Inflammatory macrophage (primary cell): ENCODE measurements around the gene KRTAP5-1.

ENCODE experiments used
- DNase-seq, 2 donors: peaks; one replicate each; pipeline ENCODE4 v3.0.0-alpha.2; 2020 to 2022

KRTAP5-1 gene

GRCh38 chr11:1559111-1559951 is 25.8 kb downstream of the KRTAP5-1 start:
- peak in 1 of 2 donors; percentile 19 for DNase-seq

GRCh38 chr11:1558775-1559110 is 26.3 kb downstream of the KRTAP5-1 start:
- no peak for DNase-seq

- DNase-seq, result no peak
Measured at GRCh38 chr11:1557904-1558774, 26.9 kb downstream of the KRTAP5-1 start.

DNA sequence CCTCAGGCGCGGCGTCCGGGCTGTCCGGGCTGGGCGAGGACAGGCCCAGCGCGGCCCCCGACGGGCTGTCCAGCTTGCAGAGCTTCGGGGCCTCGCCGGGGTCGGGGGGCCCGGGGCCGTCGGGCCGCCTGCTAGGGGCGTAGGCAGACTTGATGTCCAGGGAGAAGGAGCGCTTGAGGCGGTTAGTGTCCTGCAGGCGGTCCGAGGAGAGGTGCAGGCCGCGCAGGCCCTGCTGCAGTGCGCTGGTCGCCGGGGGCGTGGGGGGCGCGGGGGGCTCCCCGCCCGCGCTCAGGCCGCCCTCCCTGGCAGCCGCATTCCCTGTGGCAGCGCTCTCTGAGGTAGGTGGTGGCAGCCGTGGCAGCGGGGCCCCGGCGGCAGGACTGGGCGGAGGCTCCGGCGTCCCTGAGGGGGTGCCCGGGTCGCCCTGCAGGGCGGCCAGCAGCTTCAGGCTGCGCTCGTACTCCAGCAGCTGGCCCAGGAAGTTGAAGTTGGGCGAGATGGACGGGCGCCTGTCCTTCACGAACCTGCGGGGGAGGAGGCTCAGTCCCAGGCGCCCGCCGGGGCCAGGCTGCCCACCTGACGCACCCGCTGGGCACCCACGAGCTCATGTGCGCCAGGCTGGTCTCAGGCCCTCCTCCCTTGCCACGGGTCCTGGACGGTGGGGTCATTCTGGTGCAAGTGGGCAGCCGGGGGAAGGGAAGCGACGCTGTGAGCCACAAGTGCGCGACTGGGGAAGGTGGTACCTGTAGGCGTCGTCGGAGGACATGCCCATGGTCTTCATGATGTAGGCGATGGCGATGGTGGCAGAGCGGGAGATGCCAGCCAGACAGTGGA is 27.8 kb downstream of the KRTAP5-1 start:
- no peak for DNase-seq

- no peak for DNase-seq
Measured at GRCh38 chr11:1556278-1556902, 28.7 kb downstream of the KRTAP5-1 start.

DNA sequence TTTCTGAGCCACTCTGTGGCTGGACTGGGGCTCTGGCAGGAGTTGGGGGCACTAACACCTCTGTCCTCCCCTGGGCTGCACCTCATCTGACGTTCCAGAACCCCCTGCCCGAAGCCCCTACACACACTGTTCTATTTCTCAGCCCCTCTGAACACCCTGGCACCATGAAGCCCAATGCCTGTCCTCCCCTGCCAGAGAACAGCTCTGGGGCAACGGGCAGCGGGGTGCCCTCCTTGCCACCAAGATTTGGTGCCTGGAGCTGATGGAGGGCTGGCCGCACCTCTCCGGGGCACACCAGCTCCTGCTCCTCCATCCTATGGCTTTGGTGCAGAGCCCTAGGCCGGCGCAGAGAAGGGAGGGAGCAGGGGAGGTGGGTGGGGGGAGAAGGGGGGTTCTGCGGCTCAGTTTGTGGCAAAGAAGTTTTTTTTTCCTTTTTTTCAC is 29.4 kb downstream of the KRTAP5-1 start:
- DNase-seq, result no peak

DNA sequence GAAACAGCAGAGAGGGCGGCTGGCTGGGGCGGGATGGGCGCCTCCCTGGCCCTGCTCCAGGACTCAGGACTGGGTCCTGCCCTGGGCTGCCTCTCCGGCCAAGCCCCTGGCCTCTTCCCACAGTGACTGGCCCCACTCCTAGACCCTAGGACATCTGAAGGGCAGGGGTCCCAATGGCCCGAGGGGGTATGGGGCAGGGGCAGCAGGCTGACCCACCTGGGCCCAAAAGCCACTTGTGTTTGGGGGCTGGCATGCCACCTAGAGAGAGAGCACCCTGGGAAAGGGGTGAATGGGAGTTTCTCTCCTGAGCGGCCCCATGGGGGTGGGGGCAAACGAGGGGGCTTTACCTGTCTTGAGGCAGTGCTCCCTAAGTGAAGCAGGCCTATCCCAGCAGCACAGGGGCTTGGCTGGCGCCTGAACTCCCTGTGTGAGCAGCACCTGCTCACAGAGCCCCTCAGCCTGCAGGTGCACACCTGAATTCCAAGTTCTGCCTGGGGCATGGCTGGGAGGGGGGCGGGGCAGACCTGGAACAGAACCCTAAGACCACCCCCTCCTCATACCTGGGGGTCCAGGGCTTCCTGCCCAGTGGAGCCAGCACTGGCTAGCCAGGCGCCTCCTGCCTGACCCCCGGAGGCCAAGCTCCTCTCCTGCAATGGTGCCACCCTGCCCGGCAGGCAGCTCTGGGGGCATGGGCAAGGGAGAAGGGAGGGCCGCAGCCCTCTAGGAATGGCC is 29.9 kb downstream of the KRTAP5-1 start:
- no peak for DNase-seq

- DNase-seq, result no peak
Measured at GRCh38 chr11:1553808-1554594, 31.1 kb downstream of the KRTAP5-1 start.

GRCh38 chr11:1549338-1550330 is 35.4 kb downstream of the KRTAP5-1 start:
- DNase-seq, result no peak

GRCh38 chr11:1548221-1549070 is 36.6 kb downstream of the KRTAP5-1 start:
- DNase-seq, result peak; percentile 2 to 28

- DNase-seq, result no peak
Measured at GRCh38 chr11:1547467-1548098, 37.5 kb downstream of the KRTAP5-1 start.

DNA sequence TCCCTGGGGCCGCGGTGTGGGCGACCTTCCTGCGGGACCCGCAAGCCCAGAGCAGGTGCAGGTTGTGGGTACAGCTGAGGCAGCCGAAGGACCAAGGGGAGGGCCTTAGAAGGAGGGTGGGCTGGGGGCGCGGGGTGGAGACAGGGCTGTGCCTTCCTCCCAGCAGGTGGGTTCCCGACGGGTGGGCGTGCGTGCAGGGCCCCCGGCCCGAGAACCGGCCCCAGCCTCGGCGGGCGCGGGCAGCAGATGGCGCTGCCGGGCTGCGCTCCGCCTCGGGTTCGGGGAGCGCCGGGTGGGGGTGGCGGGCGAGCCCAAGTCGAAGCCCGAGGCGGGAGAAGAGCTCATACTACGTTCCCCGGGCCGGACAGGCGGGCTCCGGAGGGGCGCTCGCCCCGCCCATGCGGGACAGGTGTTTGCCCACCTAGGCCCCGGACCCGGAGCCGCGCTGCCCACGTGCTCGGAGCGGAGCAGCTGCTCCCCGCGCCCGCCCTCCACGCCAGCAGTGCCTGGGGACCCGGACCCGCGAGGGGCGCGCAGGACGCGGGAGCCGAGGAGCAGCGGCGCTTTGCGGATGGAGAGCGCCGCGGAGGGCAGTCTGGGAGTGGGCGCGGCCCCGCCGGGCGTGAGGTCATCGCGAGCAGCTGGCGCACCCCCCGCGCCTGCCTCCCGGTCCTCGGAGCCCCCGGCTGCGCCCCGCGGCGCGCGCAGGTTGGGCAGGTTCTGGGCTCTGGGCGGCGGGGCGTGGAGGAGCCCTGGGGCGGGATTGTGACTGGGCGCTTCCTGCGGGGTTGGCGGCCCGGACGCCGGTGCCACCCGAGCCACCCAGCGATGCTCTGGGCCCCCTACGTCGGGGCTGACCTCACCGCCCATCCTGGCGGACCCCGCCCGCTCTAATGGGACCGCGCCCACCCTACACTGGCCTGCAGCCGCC is 38.3 kb downstream of the KRTAP5-1 start:
- no peak for DNase-seq

- no peak for DNase-seq
Measured at GRCh38 chr11:1546077-1546535, 39.0 kb downstream of the KRTAP5-1 start.

DNA sequence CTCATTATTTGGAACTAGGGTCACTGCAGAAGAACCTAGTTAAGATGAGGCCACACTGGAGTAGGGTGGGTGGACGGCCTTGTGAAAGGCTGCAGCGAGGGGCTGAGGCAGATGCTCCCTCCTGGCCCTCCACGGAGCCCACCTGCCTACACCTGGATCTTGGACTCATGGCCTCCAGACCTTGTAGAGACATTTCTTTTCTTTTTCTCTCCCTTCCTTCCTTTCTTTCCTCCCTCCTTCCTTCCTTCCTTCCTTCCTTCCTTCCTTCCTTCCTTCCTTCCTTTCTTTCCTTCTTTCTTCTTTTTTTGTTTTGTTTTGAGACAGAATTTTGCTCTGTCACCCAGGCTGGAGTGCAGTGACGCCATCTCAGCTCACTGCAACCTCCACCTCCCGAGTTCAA is 39.7 kb downstream of the KRTAP5-1 start:
- no peak for DNase-seq

DNA sequence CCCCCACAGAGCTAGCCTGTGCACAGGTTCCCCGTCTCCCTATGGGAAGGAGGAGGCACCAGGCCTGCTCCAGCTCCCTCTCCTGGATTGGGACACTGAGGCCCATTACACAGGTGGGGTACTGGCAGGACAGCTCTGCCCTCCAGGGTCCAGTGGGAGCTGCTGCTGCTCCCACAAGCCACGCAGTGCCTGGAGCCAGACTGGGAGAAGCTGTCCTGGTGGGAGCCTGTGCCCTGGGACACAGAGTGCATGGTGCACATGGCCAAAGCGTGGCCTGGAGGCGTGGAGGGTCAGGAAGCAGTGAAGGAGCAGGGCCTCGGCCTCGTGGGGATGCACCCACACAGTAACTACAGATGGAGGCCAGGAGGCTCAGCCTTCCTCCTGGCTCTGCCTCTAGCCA is 40.5 kb downstream of the KRTAP5-1 start:
- DNase-seq, result no peak

- no peak for DNase-seq
Measured at GRCh38 chr11:1543606-1544263, 41.3 kb downstream of the KRTAP5-1 start.
